CD8-positive, alpha-beta memory T cell (primary cell): ENCODE measurements around the gene AVL9. TPM values are rescaled to one million over a fixed set of nuclear protein-coding genes. Genes with fewer than 3 reads are reported as not detected.
"Not testable (repeated sequence)": the region's sequence is repeated elsewhere in the genome, so short reads cannot be mapped to it uniquely, and the experiment has no call there.

Experiments
- CTCF ChIA-PET: fragments of 350-600 bp; sonication (Branson Sonifier 250); formaldehyde crosslinking; loops from one replicate; lab custom pipeline; 2021; ENCODE audit warnings: antibody characterized with exemption; lab: Charles Lee
- POLR2A ChIA-PET: fragments of 350-600 bp; sonication (Branson Sonifier 250); formaldehyde crosslinking; loops from one replicate; lab custom pipeline; 2021; ENCODE audit warnings: antibody characterized with exemption; lab: Charles Lee
- DNase-seq, 5 donors: peaks; one replicate each; pipeline versions ENCODE4 v3.0.0 to v3.0.0-alpha.2; 2020 to 2022; ENCODE audit warnings: mixed read lengths in 1 of 5
- H3K27ac ChIP-seq: one replicate; pipeline ENCODE4 v1.7.0; 2013; ENCODE audit warnings: low read depth, mild to moderate bottlenecking, low read length, moderate library complexity
- H3K27me3 ChIP-seq: 2 replicates; pipeline ENCODE4 v1.7.0; 2013; ENCODE audit warnings: low read length, mild to moderate bottlenecking; ENCODE audit not compliant: insufficient read depth, poor library complexity, severe bottlenecking
- H3K36me3 ChIP-seq: 2 replicates; pipeline ENCODE4 v1.7.0; 2013; ENCODE audit warnings: mild to moderate bottlenecking, low read length, moderate library complexity; ENCODE audit not compliant: insufficient read depth
- H3K4me1 ChIP-seq: 2 replicates; pipeline ENCODE4 v1.7.0; 2013; ENCODE audit warnings: mild to moderate bottlenecking, low read length, moderate library complexity; ENCODE audit not compliant: insufficient read depth
- H3K4me3 ChIP-seq: 2 replicates; pipeline ENCODE4 v1.7.0; 2013; ENCODE audit warnings: mild to moderate bottlenecking, low read length
- H3K9me3 ChIP-seq: 2 replicates; pipeline ENCODE4 v1.7.0; 2013; ENCODE audit warnings: mild to moderate bottlenecking, low read length
- H3K27ac Mint-ChIP-seq, 8 donors: one replicate each; pipeline ENCODE4 v1.8.0; 2020 to 2021; ENCODE audit warnings: mixed read lengths in 8 of 8, mild to moderate bottlenecking in 6 of 8, inconsistent platforms in 3 of 8, moderate library complexity in 3 of 8
- H3K27me3 Mint-ChIP-seq, 2 donors: one replicate each; pipeline ENCODE4 v1.8.0; 2020 to 2021; ENCODE audit warnings: mixed read lengths in 2 of 2, mild to moderate bottlenecking in 1 of 2, moderate library complexity in 1 of 2
- H3K36me3 Mint-ChIP-seq, 3 donors: one replicate each; pipeline ENCODE4 v1.8.0; 2020 to 2021; ENCODE audit warnings: mixed read lengths in 3 of 3, inconsistent platforms in 1 of 3, mild to moderate bottlenecking in 1 of 3
- H3K4me1 Mint-ChIP-seq, 3 donors: one replicate each; pipeline ENCODE4 v1.8.0; 2020 to 2021; ENCODE audit warnings: mixed read lengths in 3 of 3, inconsistent platforms in 1 of 3, mild to moderate bottlenecking in 1 of 3
- H3K4me3 Mint-ChIP-seq, 7 donors: one replicate each; pipeline ENCODE4 v1.8.0; 2020 to 2021; ENCODE audit warnings: mixed read lengths in 7 of 7, mild to moderate bottlenecking in 6 of 7, moderate library complexity in 4 of 7, inconsistent platforms in 2 of 7
- H3K9me3 Mint-ChIP-seq, 5 donors: one replicate each; pipeline ENCODE4 v1.8.0; 2020 to 2022; ENCODE audit warnings: mixed read lengths in 5 of 5, mild to moderate bottlenecking in 3 of 5, moderate library complexity in 2 of 5, inconsistent platforms in 1 of 5
- polyA plus RNA-seq: library from polyadenylated mRNA; unstranded; fragments of 300-500 nt; fragmentation: Illumina TruSeq; gene quantifications from one replicate; pipeline ENCODE4 v1.2.3, GENCODE V29; 2021
- total RNA-seq, 2 experiments: library from RNA; stranded (reverse); gene quantifications; one replicate each; pipeline ENCODE4 v1.2.3, GENCODE V29; 2021

Gene AVL9
- total and polyA plus RNA-seq, 3 experiments from 2014 or later: 11.0 to 57.0 (median 49.6) TPM

GRCh38 chr7:32587411-32587948 lies 92.2 kb downstream of the AVL9 start:
- no peak overlapping the region for H3K4me3 ChIP-seq
- H3K36me3 ChIP-seq: peaks cover 18% of the 10 kb centered on the region
- no peaks in the 10 kb centered on the region for H3K4me1 ChIP-seq
- no peaks in the 10 kb centered on the region for H3K9me3 ChIP-seq
- H3K27ac Mint-ChIP-seq: peak overlapping the region in 3 of 8 donors; percentile 2 to 93 (median 44)
- no peak overlapping the region for H3K4me3 Mint-ChIP-seq
- DNase-seq: no peak
- no peak overlapping the region for H3K27ac ChIP-seq
- peaks cover 0 to 48% (median 17%) of the 10 kb centered on the region in 3 donors for H3K36me3 Mint-ChIP-seq
- no peaks in the 10 kb centered on the region for H3K27me3 Mint-ChIP-seq
- H3K27me3 ChIP-seq: no peaks in the 10 kb centered on the region
- H3K4me1 Mint-ChIP-seq: peaks cover 0 to 6% (median 0%) of the 10 kb centered on the region in 3 donors
- H3K9me3 Mint-ChIP-seq: no peaks in the 10 kb centered on the region
- CTCF ChIA-PET: no interaction called here
- POLR2A ChIA-PET: no interaction called here

- Mint-ChIP-seq H3K36me3 (peaks cover 0 to 40% (median 14%) of the 10 kb centered on the region in 3 donors), H3K4me3 (no peak overlapping the region), H3K27ac (peak overlapping the region in 5 of 8 donors; percentile 3 to 93 (median 63)), H3K27me3 (no peaks in the 10 kb centered on the region), H3K9me3 (no peaks in the 10 kb centered on the region), H3K4me1 (peaks cover 0 to 6% (median 0%) of the 10 kb centered on the region in 3 donors)
- ChIA-PET POLR2A (interaction anchor here (0.7 kb wide), 1 partner anchor 93 kb away, joined by 3 read pairs; the partner anchor contains the start of gene AVL9), CTCF (no interaction called here)
- H3K36me3 ChIP-seq: peaks cover 11% of the 10 kb centered on the region
- H3K27me3 ChIP-seq: no peaks in the 10 kb centered on the region
- no peak overlapping the region for H3K4me3 ChIP-seq
- DNase-seq: no peak
- no peaks in the 10 kb centered on the region for H3K9me3 ChIP-seq
- no peak overlapping the region for H3K27ac ChIP-seq
- H3K4me1 ChIP-seq: no peaks in the 10 kb centered on the region
These were observed 93.4 kb downstream of the AVL9 start for GRCh38 chr7:32588657-32589056.

- POLR2A ChIA-PET: no interaction called here
- peaks cover 0 to 5% (median 0%) of the 10 kb centered on the region in 5 donors for H3K9me3 Mint-ChIP-seq
- H3K27me3 Mint-ChIP-seq: peaks cover 0 to 6% of the 10 kb centered on the region in 2 donors
- H3K27ac Mint-ChIP-seq: no peak overlapping the region
- peaks cover 3 to 11% (median 5%) of the 10 kb centered on the region in 3 donors for H3K36me3 Mint-ChIP-seq
- no peaks in the 10 kb centered on the region for H3K4me1 ChIP-seq
- no peaks in the 10 kb centered on the region for H3K9me3 ChIP-seq
- H3K36me3 ChIP-seq: no peaks in the 10 kb centered on the region
- no peak overlapping the region for H3K4me3 ChIP-seq
- H3K27ac ChIP-seq: no peak overlapping the region
- peaks cover 0 to 2% (median 0%) of the 10 kb centered on the region in 3 donors for H3K4me1 Mint-ChIP-seq
- DNase-seq: no peak
- CTCF ChIA-PET: no interaction called here
- H3K4me3 Mint-ChIP-seq: no peak overlapping the region
- no peaks in the 10 kb centered on the region for H3K27me3 ChIP-seq
These were observed 96.6 kb downstream of the AVL9 start for GRCh38 chr7:32591938-32592337.

- no peaks in the 10 kb centered on the region for H3K4me1 Mint-ChIP-seq
- H3K27ac Mint-ChIP-seq: no peak overlapping the region
- Histone ChIP-seq H3K4me1 (no peaks in the 10 kb centered on the region), H3K27me3 (no peaks in the 10 kb centered on the region), H3K36me3 (no peaks in the 10 kb centered on the region), H3K9me3 (no peaks in the 10 kb centered on the region), H3K27ac (no peak overlapping the region), H3K4me3 (no peak overlapping the region)
- H3K27me3 Mint-ChIP-seq: peaks cover 0 to 7% of the 10 kb centered on the region in 2 donors
- H3K9me3 Mint-ChIP-seq: peaks cover 0 to 9% (median 0%) of the 10 kb centered on the region in 5 donors
- CTCF ChIA-PET: no interaction called here
- H3K4me3 Mint-ChIP-seq: no peak overlapping the region
- no peak for DNase-seq
- peaks cover 4 to 7% (median 6%) of the 10 kb centered on the region in 3 donors for H3K36me3 Mint-ChIP-seq
- POLR2A ChIA-PET: no interaction called here
These were observed 97.4 kb downstream of the AVL9 start for GRCh38 chr7:32592701-32593100.

- peaks cover 5 to 8% of the 10 kb centered on the region in 2 donors for H3K27me3 Mint-ChIP-seq
- ChIA-PET CTCF (no interaction called here), POLR2A (no interaction called here)
- H3K9me3 Mint-ChIP-seq: peaks cover 0 to 16% (median 2%) of the 10 kb centered on the region in 5 donors
- H3K27ac Mint-ChIP-seq: no peak overlapping the region
- Histone ChIP-seq H3K9me3 (no peaks in the 10 kb centered on the region), H3K4me3 (no peak overlapping the region), H3K27me3 (no peaks in the 10 kb centered on the region), H3K27ac (no peak overlapping the region), H3K4me1 (no peaks in the 10 kb centered on the region), H3K36me3 (no peaks in the 10 kb centered on the region)
- H3K36me3 Mint-ChIP-seq: peaks cover 0 to 10% (median 6%) of the 10 kb centered on the region in 3 donors
- no peaks in the 10 kb centered on the region for H3K4me1 Mint-ChIP-seq
- H3K4me3 Mint-ChIP-seq: no peak overlapping the region
- no peak for DNase-seq
These were observed 99.7 kb downstream of the AVL9 start for GRCh38 chr7:32594965-32595490.

- CTCF ChIA-PET, H3K27me3 ChIP-seq, H3K27ac Mint-ChIP-seq, H3K4me1 ChIP-seq, H3K4me1 Mint-ChIP-seq, H3K36me3 ChIP-seq, H3K36me3 Mint-ChIP-seq, H3K4me3 Mint-ChIP-seq, H3K4me3 ChIP-seq, H3K27ac ChIP-seq, DNase-seq, H3K9me3 ChIP-seq, POLR2A ChIA-PET: not testable (repeated sequence)
- peaks cover 5 to 17% of the 10 kb centered on the region in 2 donors for H3K27me3 Mint-ChIP-seq
- peaks cover 13 to 36% (median 19%) of the 10 kb centered on the region in 5 donors for H3K9me3 Mint-ChIP-seq
These were observed 105.9 kb downstream of the AVL9 start for GRCh38 chr7:32601196-32601595.

GRCh38 chr7:32602470-32602869 lies 107.2 kb downstream of the AVL9 start:
- ChIA-PET CTCF (no interaction called here), POLR2A (no interaction called here)
- Histone ChIP-seq H3K4me3 (no peak overlapping the region), H3K36me3 (no peaks in the 10 kb centered on the region), H3K27me3 (no peaks in the 10 kb centered on the region), H3K27ac (no peak overlapping the region), H3K4me1 (no peaks in the 10 kb centered on the region), H3K9me3 (no peaks in the 10 kb centered on the region)
- peaks cover 1 to 10% (median 7%) of the 10 kb centered on the region in 3 donors for H3K36me3 Mint-ChIP-seq
- H3K27me3 Mint-ChIP-seq: peaks cover 5 to 12% of the 10 kb centered on the region in 2 donors
- no peak for DNase-seq
- no peaks in the 10 kb centered on the region for H3K4me1 Mint-ChIP-seq
- H3K27ac Mint-ChIP-seq: no peak overlapping the region
- H3K4me3 Mint-ChIP-seq: no peak overlapping the region
- H3K9me3 Mint-ChIP-seq: peaks cover 13 to 32% (median 20%) of the 10 kb centered on the region in 5 donors

GRCh38 chr7:32603492-32603891 lies 108.2 kb downstream of the AVL9 start:
- H3K27me3 ChIP-seq, CTCF ChIA-PET, H3K4me3 Mint-ChIP-seq, H3K27ac ChIP-seq, H3K36me3 ChIP-seq, H3K4me1 ChIP-seq, H3K9me3 ChIP-seq, H3K27ac Mint-ChIP-seq, H3K4me3 ChIP-seq, H3K36me3 Mint-ChIP-seq, H3K4me1 Mint-ChIP-seq, POLR2A ChIA-PET, DNase-seq: not testable (repeated sequence)
- Mint-ChIP-seq H3K27me3 (peaks cover 0 to 12% of the 10 kb centered on the region in 2 donors), H3K9me3 (peaks cover 13 to 22% (median 19%) of the 10 kb centered on the region in 5 donors)
